HepG2 (cell line): Measurements from ENCODE around the gene FBH1. TPM values are rescaled to one million over a fixed set of nuclear protein-coding genes. Genes with fewer than 3 reads are reported as not detected.

ENCODE experiments used
- ARID4A ChIP-seq: sonication (generic); formaldehyde crosslinking; IDR thresholded peaks from 2 replicates; pipeline ENCODE4 v1.5.0; 2020; ENCODE audit warnings: mild to moderate bottlenecking, missing genetic modification reagents, borderline replicate concordance
- BHLHE40 ChIP-seq: IDR thresholded peaks from 2 replicates; pipeline ENCODE4 v1.6.1; 2011; ENCODE audit warnings: low read length, improper control_type of control experiment
- GRHL1 ChIP-seq: sonication (generic); formaldehyde crosslinking; conservative IDR thresholded peaks from 2 replicates; pipeline ENCODE4 v1.8.0; 2022; ENCODE audit warnings: missing genetic modification reagents
- HNF4A ChIP-seq: sonication (generic); formaldehyde crosslinking; IDR thresholded peaks from 2 replicates; pipeline ENCODE4 v1.4.0; 2020; ENCODE audit warnings: missing genetic modification reagents
- NR2F2 ChIP-seq: IDR thresholded peaks from 2 replicates; pipeline ENCODE4 v1.6.1; 2012; ENCODE audit warnings: low read depth, inconsistent platforms, borderline replicate concordance
- PPARG ChIP-seq: conservative IDR thresholded peaks from 2 replicates; pipeline ENCODE4 v1.6.1; 2016; ENCODE audit warnings: missing biosample characterization, missing genetic modification reagents
- SMARCE1 ChIP-seq: fragments of 450-650 bp; IDR thresholded peaks from 2 replicates; pipeline ENCODE4 v1.6.1; 2017; ENCODE audit warnings: borderline replicate concordance
- TARDBP ChIP-seq: sonication (generic); formaldehyde crosslinking; IDR thresholded peaks from 2 replicates; pipeline ENCODE4 v1.8.0; 2022; ENCODE audit warnings: mild to moderate bottlenecking, missing genetic modification reagents
- UBTF ChIP-seq: sonication (generic); formaldehyde crosslinking; IDR thresholded peaks from 2 replicates; pipeline ENCODE4 v1.4.0; 2020; ENCODE audit warnings: mild to moderate bottlenecking, missing genetic modification reagents
- ZNF318 ChIP-seq: sonication (generic); formaldehyde crosslinking; IDR thresholded peaks from 2 replicates; pipeline ENCODE4 v1.4.0; 2020; ENCODE audit warnings: mild to moderate bottlenecking, missing genetic modification reagents
- ZNF605 ChIP-seq: sonication (generic); formaldehyde crosslinking; IDR thresholded peaks from 2 replicates; pipeline ENCODE4 v1.8.0; 2022; ENCODE audit warnings: mild to moderate bottlenecking, missing genetic modification reagents
- polyA plus RNA-seq, 8 experiments: library from polyadenylated mRNA; depleted of rRNA in 3 of 8; stranded (reverse) in 7 of 8; unstranded in 1 of 8; fragments of >200 nt; fragmentation: Illumina TruSeq in 4 of 8; extraction: Trizol in 4 of 8; gene quantifications; 2 replicates each; pipeline versions ENCODE4 v1.2.1 to v1.2.3, GENCODE V29; 2011 to 2016; ENCODE audit warnings: low read depth in 4 of 8, missing spikeins in 1 of 8, mixed read lengths in 1 of 8; ENCODE audit not compliant: insufficient read depth in 1 of 8
- total RNA-seq, 5 experiments: library from RNA; depleted of rRNA; stranded (reverse); fragments of >200 nt; fragmentation: Illumina TruSeq; extraction: Trizol; gene quantifications; 2 replicates each; pipeline ENCODE4 v1.2.3, GENCODE V29; 2016; ENCODE audit warnings: low read depth in 1 of 5

Gene FBH1
- total and polyA plus RNA-seq, 2 of the 13 experiments (the other 11 are each of a cell fraction or from before 2014, with no cell fraction given): 48.8 to 60.3 TPM

GRCh38 chr10:5968681-5969453, 78.8 kb downstream of the FBH1 start (continued):
- TF ChIP-seq UBTF (CRISPR knock-in tag): peak; percentile 48
- peak; percentile 90 for TF ChIP-seq ZNF605 (CRISPR knock-in tag)
- TF ChIP-seq TARDBP: no peak; the same call in 1 of the 2 replicates
- peak; percentile 61; the same call in 1 of the 2 replicates for TF ChIP-seq BHLHE40
- peak; percentile 81; the same call in 1 of the 2 replicates for TF ChIP-seq SMARCE1
- no peak for TF ChIP-seq GRHL1
- TF ChIP-seq ARID4A (CRISPR knock-in tag): peak; percentile 41; the same call in 1 of the 2 replicates
- TF ChIP-seq NR2F2: peak; percentile 74
- peak; percentile 65 for TF ChIP-seq PPARG (CRISPR knock-in tag)
- TF ChIP-seq HNF4A (CRISPR knock-in tag): peak; percentile 47; the same call in 1 of the 2 replicates
- TF ChIP-seq ZNF318 (CRISPR knock-in tag): no peak
